ENCODE measurements around the gene KCNJ11.

GRCh38 chr11:17400048-17400775, 11.8 kb upstream of the KCNJ11 start:
- no peak for TF ChIP-seq GATA2 (IDR thresholded peaks at IDR 0.05; ENCODE audit: low read depth, low read length)
- no peak for TF ChIP-seq GATA3 (IDR thresholded peaks at IDR 0.05; ENCODE audit: low read depth, low read length)
